Measurements from ENCODE around the gene SOHLH1.

SOHLH1 gene

GRCh38 chr9:135745189-135745588 is 45.9 kb upstream of the SOHLH1 start:
- no peak for TF ChIP-seq YY1 (IDR thresholded peaks at IDR 0.05; ENCODE audit: low read depth)
- no peak for TF ChIP-seq RAD21 (IDR thresholded peaks at IDR 0.05; ENCODE audit: low read depth)
- TF ChIP-seq TCF12 (IDR thresholded peaks at IDR 0.05; ENCODE audit: low read depth) = no peak
- TF ChIP-seq TEAD4 (IDR thresholded peaks at IDR 0.05) = no peak
- no peak for TF ChIP-seq USF1 (IDR thresholded peaks at IDR 0.05)
- no peak for TF ChIP-seq EP300 (IDR thresholded peaks at IDR 0.05; ENCODE audit: borderline replicate concordance)
- TF ChIP-seq FOXM1 (IDR thresholded peaks at IDR 0.05; ENCODE audit: borderline replicate concordance, low read depth) = no peak
- TF ChIP-seq NFIC (IDR thresholded peaks at IDR 0.05) = no peak
- no peak for TF ChIP-seq MAX (IDR thresholded peaks at IDR 0.05)
- no peak for TF ChIP-seq REST (IDR thresholded peaks at IDR 0.05; ENCODE audit: low read depth)

GRCh38 chr9:135744333-135745070 is 45.2 kb upstream of the SOHLH1 start:
- TF ChIP-seq YY1 (IDR thresholded peaks at IDR 0.05; ENCODE audit: low read depth) = no peak
- TF ChIP-seq ZBTB7A (IDR thresholded peaks at IDR 0.05; ENCODE audit: low read depth) = no peak
- no peak for TF ChIP-seq TEAD4 (IDR thresholded peaks at IDR 0.05)
- no peak for TF ChIP-seq TCF12 (IDR thresholded peaks at IDR 0.05; ENCODE audit: low read depth)
- TF ChIP-seq USF1 (IDR thresholded peaks at IDR 0.05) = no peak
- TF ChIP-seq REST (IDR thresholded peaks at IDR 0.05; ENCODE audit: low read depth) = no peak
- no peak for TF ChIP-seq EGR1 (IDR thresholded peaks at IDR 0.05)
- no peak for TF ChIP-seq TAF1 (IDR thresholded peaks at IDR 0.05; ENCODE audit: low read depth)
- TF ChIP-seq EP300 (IDR thresholded peaks at IDR 0.05; ENCODE audit: borderline replicate concordance) = no peak
- TF ChIP-seq MAX (IDR thresholded peaks at IDR 0.05) = no peak
- no peak for TF ChIP-seq FOXM1 (IDR thresholded peaks at IDR 0.05; ENCODE audit: borderline replicate concordance, low read depth)
- TF ChIP-seq CREB1 (IDR thresholded peaks at IDR 0.05; ENCODE audit: low read depth) = no peak
- no peak for TF ChIP-seq NFIC (IDR thresholded peaks at IDR 0.05)
- TF ChIP-seq RAD21 (IDR thresholded peaks at IDR 0.05; ENCODE audit: low read depth) = no peak
- TF ChIP-seq CEBPB (IDR thresholded peaks at IDR 0.05) = no peak

GRCh38 chr9:135743546-135744332 is 44.5 kb upstream of the SOHLH1 start:
- TF ChIP-seq EP300 (IDR thresholded peaks at IDR 0.05; ENCODE audit: borderline replicate concordance) = no peak
- TF ChIP-seq TAF1 (IDR thresholded peaks at IDR 0.05; ENCODE audit: low read depth) = no peak
- TF ChIP-seq MAX (IDR thresholded peaks at IDR 0.05) = no peak
- no peak for TF ChIP-seq USF1 (IDR thresholded peaks at IDR 0.05)

GRCh38 chr9:135743021-135743420 is 43.7 kb upstream of the SOHLH1 start:
- TF ChIP-seq NFIC (IDR thresholded peaks at IDR 0.05) = no peak
- TF ChIP-seq ZBTB7A (IDR thresholded peaks at IDR 0.05; ENCODE audit: low read depth) = no peak
- TF ChIP-seq RAD21 (IDR thresholded peaks at IDR 0.05; ENCODE audit: low read depth) = no peak
- TF ChIP-seq YY1 (IDR thresholded peaks at IDR 0.05; ENCODE audit: low read depth) = no peak
- TF ChIP-seq TAF1 (IDR thresholded peaks at IDR 0.05; ENCODE audit: low read depth) = no peak
- no peak for TF ChIP-seq REST (IDR thresholded peaks at IDR 0.05; ENCODE audit: low read depth)
- no peak for TF ChIP-seq TEAD4 (IDR thresholded peaks at IDR 0.05)
